OCI-LY3 (cell line): Measurements from ENCODE around the gene KLF7.
"Not testable (repeated sequence)": the region's sequence is repeated elsewhere in the genome, so short reads cannot be mapped to it uniquely, and the experiment has no call there.

Experiments used
- CTCF ChIP-seq: fragments of 200-600, 300-600 bp; sonication (generic); IDR thresholded peaks from 2 replicates; pipeline ENCODE4 v1.5.1; 2014; ENCODE audit warnings: antibody characterized with exemption, low read length, low read depth
- EZH2phosphoT487 ChIP-seq: fragments of 200-600 bp; shearing (Covaris generic); IDR thresholded peaks from 2 replicates; pipeline ENCODE4 v1.6.1; 2018; ENCODE audit warnings: antibody characterized with exemption, mixed run types, low read depth

- TF ChIP-seq EZH2phosphoT487, CTCF: not testable (repeated sequence)
Observed at GRCh38 chr2:207037023-207037422, 128.7 kb downstream of the KLF7 start.
